CD4-positive, alpha-beta T cell (primary cell): ENCODE data around the gene TTC23L. TPM values are rescaled to one million over a fixed set of nuclear protein-coding genes. Genes with fewer than 3 reads are reported as not detected.

Experiments used
- ATAC-seq: fragments of 200-7000 bp; cut with Tn5 transposase; one replicate; pipeline ENCODE4 v1.10.0; 2022; ENCODE audit warnings: mild to moderate bottlenecking; ENCODE audit not compliant: poor library complexity
- CTCF ChIA-PET: fragments of 350-600 bp; sonication (Branson Sonifier 250); formaldehyde crosslinking; loops from one replicate; lab custom pipeline; 2021; ENCODE audit warnings: antibody characterized with exemption, inconsistent platforms; lab: Charles Lee
- POLR2A ChIA-PET: fragments of 350-600 bp; sonication (Branson Sonifier 250); formaldehyde crosslinking; loops from one replicate; lab custom pipeline; 2021; ENCODE audit warnings: antibody characterized with exemption, inconsistent platforms; lab: Charles Lee
- DNase-seq, 14 experiments: peaks; one replicate each; pipeline ENCODE4 v3.0.0-alpha.2; 2013 to 2020; ENCODE audit warnings: mixed read lengths in 2 of 14
- H3K27ac ChIP-seq, 2 donors: one replicate each; pipeline versions ENCODE4 v1.5.1 to v1.7.0; 2013; ENCODE audit warnings: low read length in 2 of 2, low read depth in 1 of 2, mild to moderate bottlenecking in 1 of 2
- H3K27me3 ChIP-seq, 2 experiments: 1 replicate in 1 of 2; 2 replicates in 1 of 2; pipeline versions ENCODE4 v1.6.1 to v1.7.0; 2013; ENCODE audit warnings: low read length in 2 of 2, control low read depth in 1 of 2, mild to moderate bottlenecking in 1 of 2, moderate library complexity in 1 of 2; ENCODE audit not compliant: insufficient read depth in 2 of 2, control insufficient read depth in 1 of 2
- H3K36me3 ChIP-seq: one replicate; pipeline ENCODE4 v1.6.1; 2013; ENCODE audit warnings: low read length, control low read depth; ENCODE audit not compliant: insufficient read depth
- H3K4me1 ChIP-seq: one replicate; pipeline ENCODE4 v1.6.1; 2013; ENCODE audit warnings: low read length, control low read depth; ENCODE audit not compliant: insufficient read depth
- H3K4me3 ChIP-seq: one replicate; pipeline ENCODE4 v1.5.1; 2013; ENCODE audit warnings: mild to moderate bottlenecking, low read length, moderate library complexity
- H3K9me3 ChIP-seq, 2 experiments: 1 replicate in 1 of 2; 2 replicates in 1 of 2; pipeline versions ENCODE4 v1.6.1 to v1.7.0; 2013; ENCODE audit warnings: low read length in 2 of 2, mild to moderate bottlenecking in 2 of 2, control low read depth in 1 of 2, moderate library complexity in 1 of 2; ENCODE audit not compliant: control insufficient read depth in 1 of 2, insufficient read depth in 1 of 2
- H3K27ac Mint-ChIP-seq: one replicate; pipeline ENCODE4 v1.8.0; 2020; ENCODE audit warnings: mixed read lengths
- H3K27me3 Mint-ChIP-seq: one replicate; pipeline ENCODE4 v1.8.0; 2021; ENCODE audit warnings: mixed read lengths
- H3K36me3 Mint-ChIP-seq: one replicate; pipeline ENCODE4 v1.8.0; 2021; ENCODE audit warnings: low read depth, mixed read lengths
- H3K4me1 Mint-ChIP-seq: one replicate; pipeline ENCODE4 v1.8.0; 2021; ENCODE audit warnings: low read depth, mixed read lengths
- H3K4me3 Mint-ChIP-seq: one replicate; pipeline ENCODE4 v1.8.0; 2020; ENCODE audit warnings: mild to moderate bottlenecking, mixed read lengths
- H3K9me3 Mint-ChIP-seq: one replicate; pipeline ENCODE4 v1.8.0; 2020; ENCODE audit warnings: mixed read lengths
- intact Hi-C, 2 experiments: fragments of 100-400 bp; cut with DNase I in 1 of 2; cut with micrococcal nuclease in 1 of 2; formaldehyde crosslinking; loops; one replicate each; pipeline versions ENCODE4 v1.15.1 to v1.9.0; 2023 to 2025; cut with DNase I, micrococcal nuclease
- total RNA-seq, 174 experiments: library from RNA in 2 of 174; stranded (reverse) in 2 of 174; gene quantifications; one replicate each; pipeline ENCODE4 v1.2.3 and lab custom pipeline; 2021 to 2026
- TF ChIP-seq, protein P1 (sequence below): fragments of 200-600 bp; IDR thresholded peaks from one replicate; pipeline ENCODE4 v1.8.0; 2022; ENCODE audit warnings: antibody characterized with exemption, mild to moderate bottlenecking

TTC23L gene
- total RNA-seq, 2 experiments from 2014 or later = 0.20 TPM; not detected in 1

- H3K27ac Mint-ChIP-seq = no peak overlapping the region
- no peaks in the 10 kb centered on the region for H3K36me3 Mint-ChIP-seq
- Histone ChIP-seq H3K27ac (no peak overlapping the region), H3K4me3 (no peak overlapping the region), H3K36me3 (no peaks in the 10 kb centered on the region), H3K27me3 (no peaks in the 10 kb centered on the region), H3K4me1 (no peaks in the 10 kb centered on the region), H3K9me3 (no peaks in the 10 kb centered on the region)
- no peaks in the 10 kb centered on the region for H3K4me1 Mint-ChIP-seq
- CTCF ChIA-PET = no interaction called here
- intact Hi-C loops = no loop called here
- H3K9me3 Mint-ChIP-seq = no peaks in the 10 kb centered on the region
- H3K4me3 Mint-ChIP-seq = no peak overlapping the region
- H3K27me3 Mint-ChIP-seq = no peaks in the 10 kb centered on the region
- TF ChIP-seq, protein P1, sequence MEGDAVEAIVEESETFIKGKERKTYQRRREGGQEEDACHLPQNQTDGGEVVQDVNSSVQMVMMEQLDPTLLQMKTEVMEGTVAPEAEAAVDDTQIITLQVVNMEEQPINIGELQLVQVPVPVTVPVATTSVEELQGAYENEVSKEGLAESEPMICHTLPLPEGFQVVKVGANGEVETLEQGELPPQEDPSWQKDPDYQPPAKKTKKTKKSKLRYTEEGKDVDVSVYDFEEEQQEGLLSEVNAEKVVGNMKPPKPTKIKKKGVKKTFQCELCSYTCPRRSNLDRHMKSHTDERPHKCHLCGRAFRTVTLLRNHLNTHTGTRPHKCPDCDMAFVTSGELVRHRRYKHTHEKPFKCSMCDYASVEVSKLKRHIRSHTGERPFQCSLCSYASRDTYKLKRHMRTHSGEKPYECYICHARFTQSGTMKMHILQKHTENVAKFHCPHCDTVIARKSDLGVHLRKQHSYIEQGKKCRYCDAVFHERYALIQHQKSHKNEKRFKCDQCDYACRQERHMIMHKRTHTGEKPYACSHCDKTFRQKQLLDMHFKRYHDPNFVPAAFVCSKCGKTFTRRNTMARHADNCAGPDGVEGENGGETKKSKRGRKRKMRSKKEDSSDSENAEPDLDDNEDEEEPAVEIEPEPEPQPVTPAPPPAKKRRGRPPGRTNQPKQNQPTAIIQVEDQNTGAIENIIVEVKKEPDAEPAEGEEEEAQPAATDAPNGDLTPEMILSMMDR = no peak
- POLR2A ChIA-PET = no interaction called here
- DNase-seq = no peak
- no peak for ATAC-seq
Observed at GRCh38 chr5:34859253-34859652, 20.3 kb downstream of the TTC23L start.

- Histone ChIP-seq H3K27me3 (no peaks in the 10 kb centered on the region), H3K4me3 (no peak overlapping the region), H3K4me1 (no peaks in the 10 kb centered on the region), H3K36me3 (no peaks in the 10 kb centered on the region), H3K27ac (no peak overlapping the region), H3K9me3 (no peaks in the 10 kb centered on the region)
- no peaks in the 10 kb centered on the region for H3K4me1 Mint-ChIP-seq
- no peak overlapping the region for H3K27ac Mint-ChIP-seq
- ChIA-PET CTCF (no interaction called here), POLR2A (no interaction called here)
- ATAC-seq (no peak), DNase-seq (no peak)
- H3K4me3 Mint-ChIP-seq = no peak overlapping the region
- intact Hi-C loops = no loop called here
- H3K9me3 Mint-ChIP-seq = no peaks in the 10 kb centered on the region
- TF ChIP-seq, protein P1 = no peak
- H3K36me3 Mint-ChIP-seq = no peaks in the 10 kb centered on the region
- no peaks in the 10 kb centered on the region for H3K27me3 Mint-ChIP-seq
Observed at GRCh38 chr5:34863946-34864345, 25.0 kb downstream of the TTC23L start.

DNA sequence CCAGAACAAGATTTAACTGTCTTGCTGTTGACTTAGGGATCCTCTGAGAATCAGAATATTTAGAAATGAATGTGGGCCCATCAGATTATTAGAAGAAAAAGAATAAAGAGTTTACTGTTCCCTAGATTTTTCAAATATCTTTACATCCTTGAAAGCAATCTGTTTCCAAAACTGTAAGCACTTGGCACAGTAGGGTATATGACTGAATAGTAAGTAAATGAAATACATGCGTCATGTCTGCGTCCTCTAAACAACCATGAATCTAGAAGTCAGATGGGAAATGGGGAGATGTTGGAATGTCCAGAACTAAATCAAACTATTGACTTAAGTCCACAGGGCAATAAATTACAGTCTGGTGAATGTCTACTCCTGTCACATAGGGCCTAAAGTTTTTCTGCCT lies 26.1 kb downstream of the TTC23L start:
- no peaks in the 10 kb centered on the region for H3K27me3 ChIP-seq
- H3K27ac ChIP-seq = no peak overlapping the region
- H3K4me1 ChIP-seq = no peaks in the 10 kb centered on the region
- no peak for DNase-seq
- Mint-ChIP-seq H3K27me3 (no peaks in the 10 kb centered on the region), H3K4me3 (no peak overlapping the region), H3K36me3 (no peaks in the 10 kb centered on the region), H3K9me3 (no peaks in the 10 kb centered on the region), H3K4me1 (no peaks in the 10 kb centered on the region), H3K27ac (no peak overlapping the region)
- ATAC-seq = no peak
- CTCF ChIA-PET = no interaction called here
- TF ChIP-seq, protein P1 = no peak
- no peaks in the 10 kb centered on the region for H3K9me3 ChIP-seq
- intact Hi-C loops = no loop called here
- H3K4me3 ChIP-seq = no peak overlapping the region
- H3K36me3 ChIP-seq = no peaks in the 10 kb centered on the region
- POLR2A ChIA-PET = no interaction called here
